ENCODE measurements around the gene CORIN.
A peak's percentile ranks its signal among the peaks of the same experiment; 100 is the strongest.
"Not testable (repeated sequence)": the region's sequence is repeated elsewhere in the genome, so short reads cannot be mapped to it uniquely, and the experiment has no call there.

Gene CORIN

GRCh38 chr4:47691757-47692383, 146.0 kb downstream of the CORIN start:
- DNase-seq (ENCODE audit: low spot score) = not testable (repeated sequence)

DNA sequence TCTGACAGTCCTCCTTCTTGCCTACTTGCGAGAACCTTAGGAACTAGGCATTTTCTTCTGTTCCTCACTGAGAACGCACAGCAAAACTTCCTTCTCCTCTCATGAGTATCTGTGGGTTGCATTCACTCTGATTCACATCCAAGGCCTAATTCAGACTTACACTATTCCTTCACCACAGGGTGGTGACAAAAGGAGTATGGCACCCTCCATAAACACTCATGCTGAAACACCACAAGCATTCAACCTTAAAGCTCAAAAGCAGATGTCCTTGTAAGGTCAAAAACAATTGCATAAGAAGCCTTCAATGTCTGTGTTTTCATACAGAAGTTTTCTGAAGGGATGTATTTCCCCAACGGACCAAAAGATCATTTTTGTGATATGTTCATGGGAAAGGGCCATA, 147.3 kb downstream of the CORIN start:
- no peak for DNase-seq (ENCODE audit: low spot score)

DNA sequence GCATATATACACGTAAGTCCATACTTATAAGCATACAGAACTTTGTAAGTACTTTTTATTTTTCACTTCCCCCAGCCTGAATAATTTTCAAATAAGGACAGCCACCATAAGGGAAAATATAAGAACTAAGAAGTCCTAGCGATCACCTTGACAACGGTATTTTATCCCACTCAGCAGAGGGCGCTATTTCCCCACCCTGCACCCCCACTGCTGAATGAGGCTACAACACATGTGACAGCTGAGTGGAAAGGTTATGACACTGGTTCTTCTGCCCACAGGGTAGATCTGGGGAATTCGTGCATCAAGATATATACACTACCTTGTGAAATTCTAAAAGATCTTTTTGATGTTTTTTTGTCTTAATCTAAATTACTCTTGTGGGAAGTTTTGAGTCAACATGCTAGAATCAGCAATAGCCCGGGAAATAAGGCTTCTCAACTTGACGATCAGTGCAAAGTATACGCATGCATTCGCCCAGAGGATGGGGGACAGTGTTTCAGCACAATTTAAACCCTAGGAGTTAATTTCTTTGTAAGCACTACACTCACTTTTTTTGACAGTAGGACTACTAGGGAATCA, 151.5 kb downstream of the CORIN start:
- DNase-seq (ENCODE audit: low spot score) = peak; percentile 18

GRCh38 chr4:47675806-47676205, 162.1 kb downstream of the CORIN start:
- no peak for DNase-seq (ENCODE audit: low spot score)

DNA sequence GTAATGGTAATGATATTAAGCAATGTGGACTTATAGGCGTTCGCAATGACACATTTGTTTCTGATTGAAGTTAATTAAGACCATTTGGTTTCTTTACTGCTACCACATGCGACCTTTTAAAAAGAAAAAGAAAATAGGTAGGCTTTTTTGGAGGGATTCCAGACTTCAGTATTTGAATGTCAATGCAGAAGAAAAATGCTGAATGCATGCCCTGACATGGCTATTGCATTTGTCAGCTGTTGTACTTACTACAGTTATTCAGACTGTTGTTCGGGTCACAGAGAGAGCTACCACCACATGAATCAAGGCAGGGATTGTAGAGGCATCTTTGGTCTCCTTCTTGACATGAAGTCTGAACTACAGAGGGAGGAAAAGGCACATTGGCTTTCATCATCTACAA, 163.7 kb downstream of the CORIN start:
- no peak for DNase-seq (ENCODE audit: low spot score)

GRCh38 chr4:47672696-47673095, 165.2 kb downstream of the CORIN start:
- DNase-seq (ENCODE audit: low spot score) = no peak

DNA sequence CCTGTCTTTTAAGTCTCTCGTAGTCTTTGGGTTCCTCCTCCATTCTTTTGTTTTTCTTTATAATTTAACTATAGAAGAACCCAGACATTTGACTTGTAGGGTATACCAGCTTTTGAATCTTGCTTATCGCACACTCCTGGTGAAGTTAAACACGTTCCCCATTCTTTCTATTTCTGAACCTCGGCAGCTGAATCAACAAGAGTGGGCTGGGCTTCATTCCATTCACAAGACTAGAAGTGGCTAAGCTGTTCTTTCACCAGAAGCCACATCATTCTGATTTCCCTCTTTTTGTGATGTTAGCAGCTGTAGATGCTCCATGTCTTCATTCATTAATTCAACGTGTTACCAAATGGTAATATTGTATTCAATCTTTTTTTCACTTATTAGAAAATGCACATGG, 167.9 kb downstream of the CORIN start:
- no peak for DNase-seq (ENCODE audit: low spot score)

DNA sequence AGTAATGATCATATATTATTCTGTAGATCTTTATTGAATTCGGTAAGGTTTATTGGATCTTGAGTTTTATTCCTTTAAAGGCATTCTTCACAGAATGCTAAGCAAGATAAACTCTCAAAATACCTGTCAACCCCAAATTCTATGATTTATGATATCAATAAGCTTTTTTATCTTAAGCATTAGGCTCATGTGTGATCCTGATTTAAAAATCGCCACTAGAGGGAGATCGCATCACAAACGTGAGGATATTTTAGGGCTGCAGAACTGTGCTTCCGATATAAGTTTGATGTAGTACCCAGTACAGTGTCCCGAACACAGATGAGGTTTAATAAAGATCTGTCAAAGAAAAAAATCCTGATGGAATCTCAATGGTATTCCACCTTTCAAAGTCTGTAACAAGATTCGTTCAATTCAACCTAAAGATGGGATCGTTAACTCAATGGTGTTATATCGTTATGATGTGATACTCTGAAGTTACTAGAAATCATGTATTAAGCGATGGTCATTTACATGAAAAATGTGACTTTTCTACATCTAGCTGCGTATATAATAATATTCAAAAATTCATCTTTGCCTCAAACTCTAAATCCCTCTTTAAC, 169.0 kb downstream of the CORIN start:
- DNase-seq (ENCODE audit: low spot score) = peak; percentile 75

DNA sequence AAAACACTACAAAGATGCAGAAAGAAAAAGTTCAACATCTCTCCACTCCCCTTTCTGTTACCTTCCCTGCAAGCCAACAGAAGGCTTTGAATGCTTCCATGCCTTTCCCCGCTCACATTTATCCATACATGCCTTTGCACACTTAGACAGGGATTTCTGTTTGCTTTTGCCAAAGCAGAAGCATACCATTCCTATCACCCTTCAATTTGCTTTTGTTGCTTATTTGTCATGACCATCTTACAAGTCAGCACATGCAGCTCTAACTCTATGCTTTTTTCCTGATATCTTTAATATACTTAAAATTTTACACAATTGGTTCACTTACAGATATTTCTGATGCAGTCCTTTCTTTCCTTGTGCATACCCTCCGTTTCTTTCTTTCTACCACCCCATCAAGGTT, 169.6 kb downstream of the CORIN start:
- DNase-seq (ENCODE audit: low spot score) = no peak

- no peak for DNase-seq (ENCODE audit: low spot score)
Measured at GRCh38 chr4:47667552-47667951, 170.3 kb downstream of the CORIN start.

DNA sequence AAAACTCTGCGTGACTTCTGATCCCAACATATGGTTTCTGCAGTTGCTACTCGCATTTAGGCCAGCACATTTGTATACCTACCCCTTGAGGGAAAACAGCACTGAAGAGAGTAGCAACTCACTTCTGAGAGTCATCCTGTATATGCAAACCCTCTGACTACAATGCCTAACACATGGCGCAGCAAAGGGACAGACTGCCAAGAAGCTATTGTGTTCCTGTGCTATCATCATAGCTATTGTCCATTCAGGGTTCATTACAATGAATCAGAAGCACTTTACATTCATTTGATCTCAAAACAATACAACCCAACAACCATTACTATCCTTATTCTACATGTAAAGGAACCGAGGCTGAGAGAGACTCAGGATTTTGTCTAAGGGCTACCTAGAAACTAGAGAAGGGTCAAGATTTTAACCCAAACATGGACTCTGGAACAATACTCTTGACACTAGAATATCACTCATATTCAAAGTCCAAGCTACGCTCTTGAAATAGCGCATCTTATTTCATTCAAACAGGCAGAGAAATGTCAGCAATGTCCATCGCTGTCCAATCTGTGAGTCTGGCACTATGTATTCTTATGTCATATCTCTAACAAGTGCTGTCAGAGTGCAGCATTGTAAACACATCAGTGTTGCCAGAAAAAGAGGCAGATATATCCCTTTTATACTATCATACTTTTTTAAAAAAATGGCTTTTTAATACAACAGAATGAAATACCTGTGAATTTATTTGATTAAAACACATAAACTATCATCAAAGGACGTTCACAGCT, 173.6 kb downstream of the CORIN start:
- peak; percentile 42 for DNase-seq (ENCODE audit: low spot score)

DNA sequence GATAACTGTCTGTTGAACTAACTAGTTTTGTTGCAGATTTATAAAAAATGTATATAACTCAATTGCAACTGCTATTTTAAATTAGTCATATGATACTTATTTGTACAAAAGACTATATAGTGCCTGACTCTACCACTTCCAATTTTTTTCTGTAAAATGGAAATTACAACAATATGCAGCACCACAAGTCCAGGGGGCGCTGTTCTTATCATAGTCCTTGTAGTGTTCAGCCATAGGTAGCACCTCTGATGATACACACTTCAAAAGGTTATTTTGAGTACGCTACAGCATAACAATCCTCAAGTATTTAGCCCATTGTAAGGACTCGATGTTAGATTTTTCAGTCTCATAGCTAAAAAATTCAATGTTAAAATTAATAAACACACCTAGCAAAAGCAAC, 174.9 kb downstream of the CORIN start:
- no peak for DNase-seq (ENCODE audit: low spot score)

GRCh38 chr4:47661741-47662140, 176.1 kb downstream of the CORIN start:
- no peak for DNase-seq (ENCODE audit: low spot score)

DNA sequence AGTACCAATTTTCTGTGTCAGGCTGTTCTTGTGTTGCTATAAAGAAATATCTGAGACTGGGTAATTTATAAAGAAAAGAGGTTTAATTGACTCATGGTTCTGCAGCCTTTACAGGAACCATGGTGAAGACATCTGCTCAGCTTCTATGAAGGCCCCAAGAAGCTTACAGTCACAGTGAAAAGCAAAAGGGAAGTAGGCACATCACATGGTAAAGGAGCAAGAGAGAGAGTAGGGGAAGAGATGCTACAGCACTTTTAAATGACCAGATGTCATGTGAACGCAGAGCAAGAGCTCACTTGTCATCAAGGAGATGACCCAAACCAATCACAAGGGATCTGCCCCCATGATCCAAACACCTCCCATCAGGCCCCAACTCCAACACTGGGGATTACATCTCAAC, 178.5 kb downstream of the CORIN start:
- no peak for DNase-seq (ENCODE audit: low spot score)

DNA sequence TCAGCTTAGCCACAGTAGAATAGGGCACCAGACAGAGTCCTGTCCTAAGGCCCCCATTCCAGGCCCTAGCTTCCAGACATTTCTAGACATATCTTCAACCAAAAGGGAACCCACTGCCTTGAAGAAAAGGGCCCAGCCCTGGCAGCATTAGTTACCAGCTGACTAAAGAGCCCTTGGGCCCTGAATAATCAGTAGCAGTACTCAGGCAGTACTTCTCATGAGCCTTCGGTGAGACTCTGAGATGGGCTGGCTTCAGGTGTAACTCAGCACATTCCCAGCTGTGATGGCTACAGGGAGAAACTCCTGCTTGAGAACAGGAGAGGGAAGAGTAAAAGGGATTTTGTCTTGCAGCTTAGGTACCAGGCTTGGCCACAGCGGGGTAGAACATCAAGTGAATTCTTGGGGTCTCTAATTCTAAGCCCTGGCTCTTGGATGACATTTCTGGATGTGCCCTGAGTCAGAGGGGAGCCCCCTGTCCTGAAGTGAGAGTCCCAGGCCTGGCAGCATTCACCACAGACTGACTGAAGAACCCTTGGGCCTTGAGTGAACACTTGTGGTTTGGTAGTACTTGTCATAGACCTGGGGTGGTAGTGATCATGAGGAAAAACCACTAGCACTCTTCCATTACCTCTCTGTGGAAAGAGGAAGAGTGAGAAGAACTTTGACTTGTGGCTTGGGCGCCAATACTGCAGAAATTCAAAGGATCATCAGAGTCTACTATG, 182.7 kb downstream of the CORIN start:
- DNase-seq (ENCODE audit: low spot score) = no peak

DNA sequence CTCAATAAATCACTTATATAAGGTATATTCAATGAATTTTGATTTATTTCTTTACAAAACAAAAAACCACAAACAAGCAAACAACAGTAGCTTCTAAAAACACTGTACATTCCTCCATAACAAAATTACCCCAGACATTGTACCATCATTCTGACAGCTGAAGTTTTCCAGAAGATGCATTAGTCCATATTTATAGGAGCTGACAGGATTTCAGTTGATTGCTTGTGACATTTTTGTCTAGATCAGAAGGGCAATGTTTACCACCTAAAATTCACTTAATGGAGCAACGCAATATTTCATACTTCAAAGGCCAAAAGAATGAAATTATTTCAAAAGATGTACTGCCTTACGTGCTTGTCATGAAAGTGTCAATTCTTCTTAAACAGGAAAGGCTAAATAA, 185.8 kb downstream of the CORIN start:
- no peak for DNase-seq (ENCODE audit: low spot score)

GRCh38 chr4:47651231-47651630, 186.6 kb downstream of the CORIN start:
- no peak for DNase-seq (ENCODE audit: low spot score)

- DNase-seq (ENCODE audit: low spot score) = no peak
Measured at GRCh38 chr4:47650584-47651130, 187.2 kb downstream of the CORIN start.

- DNase-seq (ENCODE audit: low spot score) = no peak
Measured at GRCh38 chr4:47647544-47647943, 190.3 kb downstream of the CORIN start.

DNA sequence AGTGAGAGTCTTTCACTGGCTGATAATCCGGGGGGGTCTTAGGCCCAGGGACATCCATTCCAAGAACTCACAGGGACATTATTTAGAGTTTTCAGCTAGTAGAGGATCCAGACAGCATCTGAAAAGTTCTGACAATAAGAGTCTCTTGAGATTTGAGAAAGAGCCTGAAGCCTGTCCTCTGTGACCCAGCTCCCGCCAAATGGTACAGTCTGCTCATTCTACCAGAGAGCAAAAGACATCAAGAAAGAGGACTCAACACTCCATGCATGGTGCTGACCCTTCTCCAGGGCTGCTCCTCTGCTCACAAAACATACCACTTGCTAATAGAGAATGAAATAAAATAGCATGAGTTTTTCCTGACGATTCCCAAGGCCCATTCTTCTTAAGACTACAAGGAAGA, 190.8 kb downstream of the CORIN start:
- no peak for DNase-seq (ENCODE audit: low spot score)

- DNase-seq (ENCODE audit: low spot score) = no peak
Measured at GRCh38 chr4:47646372-47646771, 191.5 kb downstream of the CORIN start.

- no peak for DNase-seq (ENCODE audit: low spot score)
Measured at GRCh38 chr4:47643845-47644244, 194.0 kb downstream of the CORIN start.

All from Ammon's horn (tissue), 1 donor.